Measurements from ENCODE around the gene PALS2. TPM values are rescaled to one million over a fixed set of nuclear protein-coding genes. Genes with fewer than 3 reads are reported as not detected.

Gene PALS2
- total RNA-seq, 1 experiment from 2014 or later: 70.5 TPM

- DNase-seq: no peak
- intact Hi-C loops (cut with micrococcal nuclease; ENCODE audit: unreplicated experiment): no loop called here
- BruUV-seq (replicated peaks): no TSS peak
- Mint-ChIP-seq H3K9me3 (ENCODE audit: low read depth, unreplicated experiment) (no peaks in the 10 kb centered on the region), H3K27ac (ENCODE audit: unreplicated experiment) (no peak overlapping the region), H3K4me1 (ENCODE audit: low read depth, unreplicated experiment) (no peaks in the 10 kb centered on the region), H3K36me3 (ENCODE audit: insufficient read depth, unreplicated experiment) (no peaks in the 10 kb centered on the region), H3K4me3 (ENCODE audit: low read depth, unreplicated experiment) (no peak overlapping the region), H3K27me3 (ENCODE audit: unreplicated experiment) (no peaks in the 10 kb centered on the region)
- CTCF ChIA-PET: interaction anchor here (0.6 kb wide), 1 partner anchor 62 kb away, joined by 3 read pairs; no protein-coding TSS in a partner anchor
- TF ChIP-seq, protein P1, sequence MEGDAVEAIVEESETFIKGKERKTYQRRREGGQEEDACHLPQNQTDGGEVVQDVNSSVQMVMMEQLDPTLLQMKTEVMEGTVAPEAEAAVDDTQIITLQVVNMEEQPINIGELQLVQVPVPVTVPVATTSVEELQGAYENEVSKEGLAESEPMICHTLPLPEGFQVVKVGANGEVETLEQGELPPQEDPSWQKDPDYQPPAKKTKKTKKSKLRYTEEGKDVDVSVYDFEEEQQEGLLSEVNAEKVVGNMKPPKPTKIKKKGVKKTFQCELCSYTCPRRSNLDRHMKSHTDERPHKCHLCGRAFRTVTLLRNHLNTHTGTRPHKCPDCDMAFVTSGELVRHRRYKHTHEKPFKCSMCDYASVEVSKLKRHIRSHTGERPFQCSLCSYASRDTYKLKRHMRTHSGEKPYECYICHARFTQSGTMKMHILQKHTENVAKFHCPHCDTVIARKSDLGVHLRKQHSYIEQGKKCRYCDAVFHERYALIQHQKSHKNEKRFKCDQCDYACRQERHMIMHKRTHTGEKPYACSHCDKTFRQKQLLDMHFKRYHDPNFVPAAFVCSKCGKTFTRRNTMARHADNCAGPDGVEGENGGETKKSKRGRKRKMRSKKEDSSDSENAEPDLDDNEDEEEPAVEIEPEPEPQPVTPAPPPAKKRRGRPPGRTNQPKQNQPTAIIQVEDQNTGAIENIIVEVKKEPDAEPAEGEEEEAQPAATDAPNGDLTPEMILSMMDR (IDR thresholded peaks at IDR 0.05; ENCODE audit: unreplicated experiment): no peak
Measured at GRCh38 chr7:24608504-24608903, 35.3 kb downstream of the PALS2 start.

- peaks cover 3% of the 10 kb centered on the region for H3K9me3 Mint-ChIP-seq (ENCODE audit: low read depth, unreplicated experiment)
- CTCF ChIA-PET: interaction anchor here (0.6 kb wide), 1 partner anchor 63 kb away, joined by 3 read pairs; no protein-coding TSS in a partner anchor
- no peaks in the 10 kb centered on the region for H3K4me1 Mint-ChIP-seq (ENCODE audit: low read depth, unreplicated experiment)
- no peaks in the 10 kb centered on the region for H3K27me3 Mint-ChIP-seq (ENCODE audit: unreplicated experiment)
- no peaks in the 10 kb centered on the region for H3K36me3 Mint-ChIP-seq (ENCODE audit: insufficient read depth, unreplicated experiment)
- TF ChIP-seq, protein P1 (IDR thresholded peaks at IDR 0.05; ENCODE audit: unreplicated experiment): no peak
- H3K4me3 Mint-ChIP-seq (ENCODE audit: low read depth, unreplicated experiment): no peak overlapping the region
- H3K27ac Mint-ChIP-seq (ENCODE audit: unreplicated experiment): no peak overlapping the region
- no TSS peak for BruUV-seq (replicated peaks)
- DNase-seq: no peak
- intact Hi-C loops (cut with micrococcal nuclease; ENCODE audit: unreplicated experiment): no loop called here
Measured at GRCh38 chr7:24609059-24609458, 35.8 kb downstream of the PALS2 start.

DNA sequence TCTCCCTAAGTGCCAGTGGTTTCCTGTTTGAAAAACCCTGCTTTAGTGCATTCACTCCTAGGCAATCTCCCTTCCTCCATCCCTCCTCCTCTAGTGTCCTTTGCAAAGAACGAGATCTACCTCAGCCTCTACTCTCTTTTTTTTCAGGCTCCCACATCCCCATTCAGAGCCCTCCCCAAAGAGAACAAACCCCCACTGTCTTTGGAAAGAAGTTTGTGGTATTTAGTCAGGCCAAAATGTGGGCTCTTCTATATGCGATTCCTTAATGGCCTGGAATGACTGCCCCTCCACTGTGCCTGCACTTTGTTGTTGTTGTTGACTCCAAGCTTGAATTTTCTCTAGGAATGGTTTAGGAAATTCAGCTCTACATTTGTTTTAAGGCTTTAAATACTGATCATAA is 36.3 kb downstream of the PALS2 start:
- DNase-seq: no peak
- CTCF ChIA-PET: no interaction called here
- Mint-ChIP-seq H3K4me1 (ENCODE audit: low read depth, unreplicated experiment) (no peaks in the 10 kb centered on the region), H3K27ac (ENCODE audit: unreplicated experiment) (no peak overlapping the region), H3K4me3 (ENCODE audit: low read depth, unreplicated experiment) (no peak overlapping the region), H3K9me3 (ENCODE audit: low read depth, unreplicated experiment) (peaks cover 3% of the 10 kb centered on the region), H3K27me3 (ENCODE audit: unreplicated experiment) (no peaks in the 10 kb centered on the region), H3K36me3 (ENCODE audit: insufficient read depth, unreplicated experiment) (no peaks in the 10 kb centered on the region)
- intact Hi-C loops (cut with micrococcal nuclease; ENCODE audit: unreplicated experiment): no loop called here
- no TSS peak for BruUV-seq (replicated peaks)
- TF ChIP-seq, protein P1 (IDR thresholded peaks at IDR 0.05; ENCODE audit: unreplicated experiment): no peak

DNA sequence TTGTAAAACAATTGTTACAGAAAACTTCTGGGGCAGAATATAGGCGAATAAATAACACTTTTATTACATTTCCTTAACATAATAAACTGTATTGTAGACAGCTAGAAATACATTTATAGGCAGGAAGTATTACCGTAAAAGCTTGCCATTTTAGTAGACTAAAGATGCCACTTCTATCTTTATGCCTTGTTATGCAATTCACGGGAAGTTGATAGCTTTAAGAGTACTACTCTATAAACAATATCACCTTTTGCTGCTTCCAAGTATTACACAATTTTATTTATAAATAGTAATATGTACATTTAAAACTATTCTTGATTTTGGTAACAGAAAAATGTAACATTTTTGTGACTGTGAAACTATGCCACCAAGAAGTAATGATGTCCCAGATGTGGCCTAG is 37.9 kb downstream of the PALS2 start:
- BruUV-seq (replicated peaks): no TSS peak
- H3K27ac Mint-ChIP-seq (ENCODE audit: unreplicated experiment): no peak overlapping the region
- peaks cover 3% of the 10 kb centered on the region for H3K9me3 Mint-ChIP-seq (ENCODE audit: low read depth, unreplicated experiment)
- no peaks in the 10 kb centered on the region for H3K27me3 Mint-ChIP-seq (ENCODE audit: unreplicated experiment)
- no peak overlapping the region for H3K4me3 Mint-ChIP-seq (ENCODE audit: low read depth, unreplicated experiment)
- no peaks in the 10 kb centered on the region for H3K36me3 Mint-ChIP-seq (ENCODE audit: insufficient read depth, unreplicated experiment)
- peaks cover 8% of the 10 kb centered on the region for H3K4me1 Mint-ChIP-seq (ENCODE audit: low read depth, unreplicated experiment)
- TF ChIP-seq, protein P1 (IDR thresholded peaks at IDR 0.05; ENCODE audit: unreplicated experiment): no peak
- DNase-seq: no peak
- CTCF ChIA-PET: no interaction called here
- intact Hi-C loops (cut with micrococcal nuclease; ENCODE audit: unreplicated experiment): no loop called here
